Measurements from ENCODE around the gene LIN54. TPM values are rescaled to one million over a fixed set of nuclear protein-coding genes. Genes with fewer than 3 reads are reported as not detected.

LIN54 gene
- total and polyA plus RNA-seq, 9 of the 15 experiments (the other 6 are each of a cell fraction or from before 2014, with no cell fraction given): 2.2 to 22.5 (median 15.8) TPM

GRCh38 chr4:83013420-83013867 is 2.8 kb upstream of the LIN54 start:
- Histone ChIP-seq H3K4me1 (replicated peaks in 1 of 2; ENCODE audit: control insufficient read depth in 2 of 2, insufficient read depth in 2 of 2, low read length in 2 of 2) (peaks cover 6 to 11% of the 10 kb centered on the region in 2 experiments; a peak in 3 of 5 replicates), H3K27me3 (ENCODE audit: control insufficient read depth in 2 of 2, insufficient read depth in 2 of 2, low read length in 2 of 2) (no peaks in the 10 kb centered on the region), H3K36me3 (ENCODE audit: control insufficient read depth, insufficient read depth, low read length) (no peaks in the 10 kb centered on the region), H3K9me1 (ENCODE audit: control insufficient read depth, insufficient read depth, low read length) (no peaks in the 10 kb centered on the region), H2AFZ (ENCODE audit: low read depth, low read length) (peak overlapping the region; percentile 90), H3K4me3 (peak overlapping the region; percentile 87), H3K9me3 (replicated peaks; ENCODE audit: control insufficient read depth, insufficient read depth, low read depth, low read length) (no peaks in the 10 kb centered on the region), H4K20me1 (replicated peaks; ENCODE audit: control insufficient read depth, insufficient read depth, low read length) (no peaks in the 10 kb centered on the region), H3K9ac (ENCODE audit: insufficient read depth in 1 of 2, low read depth in 2 of 2, low read length in 2 of 2) (peak overlapping the region in 1 of 2 experiments; percentile 84; a peak in 3 of 4 replicates), H3K27ac (ENCODE audit: extremely low read depth, low read depth, low read length) (peak overlapping the region; percentile 89), H3K79me2 (ENCODE audit: control insufficient read depth, insufficient read depth, low read length) (peaks cover 41% of the 10 kb centered on the region), H3K4me2 (ENCODE audit: insufficient read depth, low read length) (peak overlapping the region; percentile 92)
- BruUV-seq (replicated peaks): TSS peak; percentile 99
- ATAC-seq: no peak
- ChIA-PET POLR2A (interaction anchor here (0.6 to 2.9 kb wide), 8 partner anchors 14 to 124 kb away, joined by 3 to 14 read pairs (median 4); partner anchors contain the start of genes COPS4 and THAP9), CTCF (ENCODE audit: low intra/inter-chr PET ratio) (interaction anchor here (0.8 kb wide), 1 partner anchor 21 kb away, joined by 6 read pairs; no protein-coding TSS in a partner anchor)
- WGBS (ENCODE audit: insufficient coverage, low coverage, missing lambda C conversion rate): 0% methylated on average over 13 of the region's 13 CpGs
- intact Hi-C loops (cut with micrococcal nuclease) (loop anchor here (1.0 to 10.0 kb wide), 5 partner anchors 22 to 639 kb away; partner anchors contain the start of genes COPS4, COQ2, HNRNPD and THAP9), in situ Hi-C loops (cut with MboI) (no loop called here)
- DNase-seq (ENCODE audit: extremely low read depth in 1 of 4, low spot score in 3 of 4): peak in 1 of 4 experiments; percentile 29
- no peak for FAIRE-seq
- TF ChIP-seq ARID3A (IDR thresholded peaks at IDR 0.05; ENCODE audit: borderline replicate concordance, low read depth, low read length) (0 out of 2 replicates have a peak, but pooled peaks have one; percentile 1), SMARCC2 (IDR thresholded peaks at IDR 0.05; ENCODE audit: low read depth) (0 out of 2 replicates have a peak, but pooled peaks have one; percentile 74), GATAD2B (IDR thresholded peaks at IDR 0.05; ENCODE audit: borderline replicate concordance) (0 out of 2 replicates have a peak, but pooled peaks have one; percentile 40), HDAC2 (IDR thresholded peaks at IDR 0.05) (no peak), KDM1A (IDR thresholded peaks at IDR 0.05) (0 out of 4 replicates have a peak, but pooled peaks of 1 of the 2 experiments have one; percentile 17), ZBTB40 (IDR thresholded peaks at IDR 0.05) (0 out of 2 replicates have a peak, but pooled peaks have one; percentile 23), ZBTB40 (CRISPR knock-in tag; IDR thresholded peaks at IDR 0.05) (no peak), GATA2 (CRISPR knock-in tag; IDR thresholded peaks at IDR 0.05) (0 out of 2 replicates have a peak, but pooled peaks have one; percentile 9), PML (IDR thresholded peaks at IDR 0.05; ENCODE audit: low read length) (0 out of 2 replicates have a peak, but pooled peaks have one; percentile 35), KDM5B (IDR thresholded peaks at IDR 0.05; ENCODE audit: insufficient replicate concordance, low read depth, low read length) (peak; percentile 41), POLR2G (IDR thresholded peaks at IDR 0.05; ENCODE audit: low read depth, low read length) (no peak)
